ENCODE data around the gene FAM83E. TPM values are rescaled to one million over a fixed set of nuclear protein-coding genes. Genes with fewer than 3 reads are reported as not detected.

Gene FAM83E
- total and polyA plus RNA-seq, 2 experiments from 2014 or later = 1.0 to 2.3 TPM

GRCh38 chr19:48645620-48646000 is 30.7 kb upstream of the FAM83E start:
- H3K4me3 ChIP-seq = peak overlapping the region; percentile 75
- ATAC-seq (peak; percentile 12), DNase-seq (ENCODE audit: low spot score) (peak; percentile 68)
- 0 out of 2 replicates have a peak, but pooled peaks cover 13% of the 10 kb centered on the region for H3F3A ChIP-seq (replicated peaks; ENCODE audit: low read depth)
- H3K36me3 Mint-ChIP-seq (ENCODE audit: low read depth) = peaks cover 19% of the 10 kb centered on the region
- H3K36me3 ChIP-seq (ENCODE audit: insufficient read depth) = no peaks in the 10 kb centered on the region
- TF ChIP-seq STAT1 (IDR thresholded peaks at IDR 0.05; ENCODE audit: unreplicated experiment) (no peak), JUNB (IDR thresholded peaks at IDR 0.05; ENCODE audit: unreplicated experiment) (no peak), CTCF (conservative IDR thresholded peaks at IDR 0.05; ENCODE audit: low read depth in 2 of 2) (no peak), ETS1 (IDR thresholded peaks at IDR 0.05) (no peak), POLR2AphosphoS5 (IDR thresholded peaks at IDR 0.05; ENCODE audit: low read depth) (no peak), ZNF462 (CRISPR knock-in tag; IDR thresholded peaks at IDR 0.05) (no peak), ZNF331 (CRISPR knock-in tag; IDR thresholded peaks at IDR 0.05; ENCODE audit: low read depth) (no peak), REST (IDR thresholded peaks at IDR 0.05; ENCODE audit: unreplicated experiment) (no peak), NANOG (IDR thresholded peaks at IDR 0.05; ENCODE audit: borderline replicate concordance) (no peak), EZH2phosphoT487 (IDR thresholded peaks at IDR 0.05; ENCODE audit: unreplicated experiment) (no peak), EZH2 (IDR thresholded peaks at IDR 0.05; ENCODE audit: low read depth, unreplicated experiment) (no peak), CREB1 (CRISPR knock-in tag; IDR thresholded peaks at IDR 0.05; ENCODE audit: low read depth) (no peak)
- H3K4me2 ChIP-seq = peak overlapping the region; percentile 99
- no peaks in the 10 kb centered on the region for H3K9me3 Mint-ChIP-seq
- H3K4me1 Mint-ChIP-seq = peaks cover 10% of the 10 kb centered on the region
- H3K4me1 ChIP-seq (ENCODE audit: insufficient read depth) = peaks cover 5% of the 10 kb centered on the region; the same call in 1 of the 2 replicates
- peak overlapping the region; percentile 91 for H3K4me3 Mint-ChIP-seq
- H3K9me2 ChIP-seq (ENCODE audit: insufficient read depth) = no peaks in the 10 kb centered on the region
- peak overlapping the region; percentile 92 for H2AFZ ChIP-seq
- no peaks in the 10 kb centered on the region for H4K20me1 ChIP-seq (replicated peaks; ENCODE audit: insufficient read depth)
- peak overlapping the region; percentile 91 for H3K27ac ChIP-seq (ENCODE audit: low read depth)
- no peaks in the 10 kb centered on the region for H3K79me2 ChIP-seq (replicated peaks; ENCODE audit: insufficient read depth)
- peaks cover 16% of the 10 kb centered on the region for H3K27me3 Mint-ChIP-seq (ENCODE audit: insufficient read depth, low read depth, poor library complexity)
- 0 out of 2 replicates have a peak, but pooled peaks cover 7% of the 10 kb centered on the region for H3K27me3 ChIP-seq (ENCODE audit: insufficient read depth)
- peak overlapping the region; percentile 90 for H3K27ac Mint-ChIP-seq
